GM21381 (cell line): Measurements from ENCODE around the gene GIPC2.

Experiments used
- ATAC-seq: cut with Tn5 transposase; IDR thresholded peaks from one replicate; pipeline ENCODE4 v1.9.1; 2021; ENCODE audit warnings: mild to moderate bottlenecking, moderate library complexity; ENCODE audit not compliant: unreplicated experiment

Gene GIPC2

DNA sequence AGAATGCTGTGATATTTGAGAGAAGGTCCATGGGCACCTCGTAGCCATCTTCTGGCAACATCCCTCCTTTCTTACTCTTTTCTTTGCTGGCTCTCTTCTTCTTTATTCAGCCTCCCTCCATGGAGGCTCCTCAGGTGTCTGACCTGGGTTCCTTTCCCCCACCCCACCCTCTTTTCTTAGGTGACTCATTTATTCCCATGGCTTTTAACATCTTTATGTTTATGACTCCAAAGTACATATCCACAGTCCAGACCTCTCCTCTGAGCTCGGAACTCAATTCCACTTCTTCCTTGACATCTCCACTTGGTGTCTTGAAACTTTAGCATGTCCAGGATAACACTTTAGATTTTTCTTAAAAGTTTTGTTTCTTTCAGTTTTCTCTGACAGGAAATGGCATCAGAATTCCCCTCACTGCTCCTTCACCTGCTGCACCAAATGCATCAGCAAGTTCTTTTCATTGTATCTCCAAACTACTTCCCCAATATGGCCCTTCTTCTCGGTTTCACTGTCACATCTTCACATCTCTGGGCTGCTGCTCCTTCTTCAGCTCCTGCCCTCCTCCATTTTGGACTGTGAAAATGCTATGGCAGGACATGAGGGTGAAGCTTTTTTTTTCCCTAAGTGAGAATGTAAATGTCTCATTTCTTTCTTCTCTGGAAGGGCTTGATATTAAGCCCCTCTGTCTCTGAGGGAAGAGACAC, 95.9 kb downstream of the GIPC2 start:
- no peak for ATAC-seq

- peak; percentile 14 for ATAC-seq
Measured at GRCh38 chr1:78142736-78143135, 97.0 kb downstream of the GIPC2 start.

GRCh38 chr1:78143152-78143551, 97.4 kb downstream of the GIPC2 start:
- ATAC-seq: peak; percentile 77

DNA sequence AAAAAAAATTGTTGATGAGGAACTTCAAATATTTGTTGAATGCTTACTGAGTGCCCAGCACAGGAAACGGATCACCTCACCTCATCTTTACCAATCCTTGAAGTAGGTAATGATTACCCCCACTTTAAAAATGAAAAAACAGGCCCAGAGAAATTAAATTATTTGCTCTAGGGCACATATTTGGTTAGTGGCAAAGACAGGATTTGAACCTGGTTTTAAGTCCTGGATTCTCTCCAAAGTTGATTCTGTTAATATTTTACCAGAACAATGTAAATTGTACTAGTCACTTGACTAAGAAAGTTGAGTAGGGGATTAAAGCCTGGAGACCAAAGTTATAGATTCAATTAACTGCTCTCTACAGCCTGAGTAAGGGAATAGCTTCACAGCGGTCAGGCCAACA, 97.9 kb downstream of the GIPC2 start:
- peak; percentile 6 for ATAC-seq

DNA sequence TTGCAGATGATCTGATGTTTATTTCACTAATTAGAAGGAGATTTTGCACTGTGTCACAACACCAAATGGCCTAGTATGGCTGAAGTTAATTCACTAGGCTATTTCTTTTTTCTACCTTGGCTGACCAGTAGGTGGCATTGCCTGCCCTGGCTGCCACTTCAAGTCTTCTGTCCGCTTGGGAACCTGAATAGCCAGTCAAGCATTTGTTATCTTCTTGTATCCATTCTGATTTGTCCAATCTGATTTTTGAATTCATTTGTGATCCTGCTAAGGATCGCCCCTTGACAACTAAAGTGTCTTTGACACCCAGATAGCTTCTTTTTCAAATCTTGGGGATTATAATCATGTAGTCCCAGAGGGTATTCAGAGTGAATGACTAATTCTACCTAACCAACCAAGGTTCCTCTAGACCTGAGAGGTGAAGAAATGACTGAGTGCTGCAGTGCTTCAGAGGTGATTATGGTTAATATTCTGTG, 99.4 kb downstream of the GIPC2 start:
- ATAC-seq: peak; percentile 80

DNA sequence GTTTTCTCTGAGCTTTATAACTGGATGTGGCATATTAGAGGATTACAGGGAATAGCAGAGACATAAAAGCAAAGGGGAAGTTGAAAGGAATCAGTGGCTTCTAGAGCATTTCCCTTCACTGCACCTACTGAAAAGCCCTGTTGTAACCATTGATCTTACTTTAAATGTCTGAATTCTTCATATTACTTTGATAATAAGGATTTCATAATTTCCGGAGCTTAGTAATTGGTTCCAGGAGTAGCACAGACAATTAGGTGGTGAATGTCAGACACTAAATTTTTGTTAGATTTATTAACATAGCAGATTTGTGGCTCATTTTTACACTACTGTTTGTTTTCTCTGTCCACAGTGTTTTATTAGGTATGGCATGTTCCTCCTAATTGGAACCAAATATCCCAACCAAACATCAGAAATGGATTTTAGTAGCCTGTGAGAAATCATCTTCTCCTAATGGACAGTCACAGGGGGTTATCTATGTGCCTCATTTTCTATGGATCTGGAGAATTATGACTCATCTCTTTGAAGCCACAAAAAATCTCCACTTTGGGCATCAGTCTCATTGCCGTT, 100.5 kb downstream of the GIPC2 start:
- no peak for ATAC-seq

DNA sequence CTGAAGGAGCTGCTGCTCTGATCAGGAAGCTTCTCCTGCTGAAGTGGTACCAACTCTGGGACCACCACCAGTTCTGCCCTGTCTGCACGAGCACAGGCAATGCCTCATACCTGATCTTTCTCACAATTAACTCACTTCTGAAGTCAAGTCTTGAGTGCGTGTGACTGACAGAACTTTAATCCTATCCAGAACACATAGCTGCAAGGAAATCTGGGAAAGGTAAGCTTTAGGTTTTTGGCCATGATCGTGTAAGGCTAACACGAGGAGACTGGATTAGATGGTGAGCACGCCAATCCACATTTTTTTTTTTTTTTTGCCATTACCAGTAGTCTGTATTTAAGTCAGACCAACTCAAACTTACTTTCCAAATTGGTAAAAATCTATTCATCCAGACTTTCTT, 101.3 kb downstream of the GIPC2 start:
- no peak for ATAC-seq

- no peak for ATAC-seq
Measured at GRCh38 chr1:78153092-78153736, 107.4 kb downstream of the GIPC2 start.

GRCh38 chr1:78155121-78155520, 109.4 kb downstream of the GIPC2 start:
- ATAC-seq: no peak

GRCh38 chr1:78156805-78157521, 111.2 kb downstream of the GIPC2 start:
- no peak for ATAC-seq

GRCh38 chr1:78165816-78166215, 120.0 kb downstream of the GIPC2 start:
- no peak for ATAC-seq

GRCh38 chr1:78168306-78168705, 122.5 kb downstream of the GIPC2 start:
- no peak for ATAC-seq

DNA sequence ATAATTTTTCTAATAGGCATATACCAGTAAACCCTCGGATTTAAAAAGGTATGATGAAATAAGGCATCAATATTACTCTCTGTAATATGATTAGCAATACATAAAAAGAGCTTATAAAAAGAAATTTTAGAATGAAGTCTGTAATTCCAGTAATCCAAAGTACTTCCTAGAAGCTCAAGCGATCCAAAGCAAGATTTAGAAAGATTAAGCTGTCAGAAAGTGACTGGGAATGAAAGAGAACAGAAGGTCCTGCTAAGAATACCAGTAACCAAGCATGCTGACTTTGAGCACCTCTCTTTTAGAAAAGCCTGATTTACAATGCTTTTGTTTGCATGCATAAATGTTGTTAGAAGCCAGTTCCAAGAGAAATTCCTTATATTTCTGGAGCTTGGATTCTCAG, 125.1 kb downstream of the GIPC2 start:
- no peak for ATAC-seq

- no peak for ATAC-seq
Measured at GRCh38 chr1:78171736-78172590, 126.2 kb downstream of the GIPC2 start.

GRCh38 chr1:78176448-78176847, 130.7 kb downstream of the GIPC2 start:
- no peak for ATAC-seq

- ATAC-seq: no peak
Measured at GRCh38 chr1:78177708-78178270, 132.0 kb downstream of the GIPC2 start.

GRCh38 chr1:78178816-78179215, 133.1 kb downstream of the GIPC2 start:
- ATAC-seq: no peak

- no peak for ATAC-seq
Measured at GRCh38 chr1:78184460-78185072, 138.8 kb downstream of the GIPC2 start.
